ENCODE results near the gene NMUR2. TPM values are rescaled to one million over a fixed set of nuclear protein-coding genes. Genes with fewer than 3 reads are reported as not detected.
A peak's percentile ranks its signal among the peaks of the same experiment; 100 is the strongest.

The NMUR2 gene
- total RNA-seq = not detected

- DNase-seq = peak; percentile 10
Observed at GRCh38 chr5:152405145-152405544, at the start of gene NMUR2. NMUR2 (minus strand) TSS chr5:152405279; CDS start chr5:152405113, 166 bp downstream.

- no peak for DNase-seq
Observed at GRCh38 chr5:152443935-152444334, 38.9 kb upstream of the NMUR2 start.

GRCh38 chr5:152439791-152440190 lies 34.7 kb upstream of the NMUR2 start:
- no peak for DNase-seq

- DNase-seq = no peak
Observed at GRCh38 chr5:152437866-152438265, 32.8 kb upstream of the NMUR2 start.

- peak; percentile 12 for DNase-seq
Observed at GRCh38 chr5:152427721-152428120, 22.6 kb upstream of the NMUR2 start.

GRCh38 chr5:152425083-152425482 lies 20.0 kb upstream of the NMUR2 start:
- no peak for DNase-seq

GRCh38 chr5:152424501-152424900 lies 19.4 kb upstream of the NMUR2 start:
- DNase-seq = no peak

GRCh38 chr5:152422081-152422480 lies 17.0 kb upstream of the NMUR2 start:
- no peak for DNase-seq

GRCh38 chr5:152412129-152412528 lies 7.0 kb upstream of the NMUR2 start:
- DNase-seq = no peak

GRCh38 chr5:152406082-152406481 lies 1.0 kb upstream of the NMUR2 start:
- DNase-seq = no peak

GRCh38 chr5:152404494-152404893 lies 585 bp downstream of the NMUR2 start:
- no peak for DNase-seq

- DNase-seq = no peak
Observed at GRCh38 chr5:152403046-152403445, 2.0 kb downstream of the NMUR2 start.

GRCh38 chr5:152400846-152401245 lies 4.2 kb downstream of the NMUR2 start:
- peak; percentile 4 for DNase-seq

- DNase-seq = no peak
Observed at GRCh38 chr5:152397581-152397980, 7.5 kb downstream of the NMUR2 start.

- DNase-seq = no peak
Observed at GRCh38 chr5:152393441-152393840, 11.6 kb downstream of the NMUR2 start.

- DNase-seq = no peak
Observed at GRCh38 chr5:152389208-152389849, 15.8 kb downstream of the NMUR2 start.

GRCh38 chr5:152388610-152389009 lies 16.5 kb downstream of the NMUR2 start:
- DNase-seq = no peak

GRCh38 chr5:152380415-152381123 lies 24.5 kb downstream of the NMUR2 start:
- no peak for DNase-seq

GRCh38 chr5:152379331-152379730 lies 25.7 kb downstream of the NMUR2 start:
- DNase-seq = no peak

GRCh38 chr5:152378730-152379129 lies 26.3 kb downstream of the NMUR2 start:
- DNase-seq = no peak

GRCh38 chr5:152376886-152377285 lies 28.2 kb downstream of the NMUR2 start:
- no peak for DNase-seq

- DNase-seq = no peak
Observed at GRCh38 chr5:152374711-152375275, 30.3 kb downstream of the NMUR2 start.

- no peak for DNase-seq
Observed at GRCh38 chr5:152372875-152373274, 32.2 kb downstream of the NMUR2 start.

GRCh38 chr5:152369298-152369697 lies 35.8 kb downstream of the NMUR2 start:
- DNase-seq = no peak
